ENCODE measurements around the gene PTPN1.
"Not testable (repeated sequence)": the region's sequence is repeated elsewhere in the genome, so short reads cannot be mapped to it uniquely, and the experiment has no call there.

The PTPN1 gene

GRCh38 chr20:50509923-50510705 is at the start of gene PTPN1:
Gene PTPN1, plus strand, starts transcription at chr20:50510383. Its CDS starts 145 bp downstream, at chr20:50510528.
- peak; percentile 97 for DNase-seq (ENCODE audit: low read depth, low spot score)

- DNase-seq (ENCODE audit: low read depth, low spot score), result peak; percentile 63
Measured at GRCh38 chr20:50460608-50461267, 49.4 kb upstream of the PTPN1 start.

GRCh38 chr20:50462093-50462690 is 48.0 kb upstream of the PTPN1 start:
- no peak for DNase-seq (ENCODE audit: low read depth, low spot score)

GRCh38 chr20:50464026-50464724 is 46.0 kb upstream of the PTPN1 start:
- peak; percentile 7 for DNase-seq (ENCODE audit: low read depth, low spot score)

- no peak for DNase-seq (ENCODE audit: low read depth, low spot score)
Measured at GRCh38 chr20:50464725-50465650, 45.2 kb upstream of the PTPN1 start.

- DNase-seq (ENCODE audit: low read depth, low spot score), result no peak
Measured at GRCh38 chr20:50467174-50467573, 43.0 kb upstream of the PTPN1 start.

- no peak for DNase-seq (ENCODE audit: low read depth, low spot score)
Measured at GRCh38 chr20:50467718-50468356, 42.3 kb upstream of the PTPN1 start.

- DNase-seq (ENCODE audit: low read depth, low spot score), result no peak
Measured at GRCh38 chr20:50468378-50468798, 41.8 kb upstream of the PTPN1 start.

- DNase-seq (ENCODE audit: low read depth, low spot score), result no peak
Measured at GRCh38 chr20:50469176-50469723, 40.9 kb upstream of the PTPN1 start.

- no peak for DNase-seq (ENCODE audit: low read depth, low spot score)
Measured at GRCh38 chr20:50469796-50470195, 40.4 kb upstream of the PTPN1 start.

- DNase-seq (ENCODE audit: low read depth, low spot score), result no peak
Measured at GRCh38 chr20:50470264-50470858, 39.8 kb upstream of the PTPN1 start.

GRCh38 chr20:50471231-50471630 is 39.0 kb upstream of the PTPN1 start:
- DNase-seq (ENCODE audit: low read depth, low spot score), result no peak

- no peak for DNase-seq (ENCODE audit: low read depth, low spot score)
Measured at GRCh38 chr20:50472693-50473664, 37.2 kb upstream of the PTPN1 start.

GRCh38 chr20:50474356-50474755 is 35.8 kb upstream of the PTPN1 start:
- DNase-seq (ENCODE audit: low read depth, low spot score), result not testable (repeated sequence)

- DNase-seq (ENCODE audit: low read depth, low spot score), result no peak
Measured at GRCh38 chr20:50475681-50476292, 34.4 kb upstream of the PTPN1 start.

GRCh38 chr20:50477239-50477872 is 32.8 kb upstream of the PTPN1 start:
- DNase-seq (ENCODE audit: low read depth, low spot score), result no peak

- peak; percentile 49 for DNase-seq (ENCODE audit: low read depth, low spot score)
Measured at GRCh38 chr20:50478162-50478990, 31.8 kb upstream of the PTPN1 start.

All from activated naive CD8-positive, alpha-beta T cell treated with anti-CD3 and anti-CD28 coated beads, Interleukin-2, amount 50 U/mL, for 16 hours (primary cell).